PC-3 (cell line): ENCODE data around the gene SMYD3. TPM values are rescaled to one million over a fixed set of nuclear protein-coding genes. Genes with fewer than 3 reads are reported as not detected.

Source experiments
- ATAC-seq: fragments of 200-7000 bp; cut with Tn5 transposase; 2 replicates; pipeline ENCODE4 v1.9.1; 2020; ENCODE audit warnings: mild to moderate bottlenecking, moderate library complexity
- BruUV-seq: library from RNA; stranded (reverse); fragments of 400-500 nt; replicated peaks from 2 replicates; lab custom pipeline; 2021; lab: Mats Ljungman, UMichigan
- CTCF ChIA-PET: fragments of 300-600 bp; sonication (Branson Sonifier 250); formaldehyde crosslinking; loops from one replicate; lab custom pipeline; 2022; ENCODE audit warnings: antibody characterized with exemption; lab: Charles Lee
- POLR2A ChIA-PET: fragments of 300-600 bp; sonication (Branson Sonifier 250); formaldehyde crosslinking; loops from one replicate; lab custom pipeline; 2022; ENCODE audit warnings: antibody characterized with exemption; ENCODE audit not compliant: unreplicated experiment; lab: Charles Lee
- DNase-seq: peaks from one replicate; pipeline ENCODE4 v3.0.0-alpha.2; 2015
- H2AFZ ChIP-seq: fragments of 300-600 bp; sonication (generic); 2 replicates; pipeline ENCODE4 v1.6.0; 2016; ENCODE audit warnings: antibody characterized with exemption, low read length
- H3F3A ChIP-seq: fragments of 300-600 bp; sonication (generic); one replicate; pipeline ENCODE4 v1.6.0; 2017; ENCODE audit warnings: antibody characterized with exemption, low read length, control low read depth, mild to moderate bottlenecking; ENCODE audit not compliant: unreplicated experiment
- H3K27ac ChIP-seq: fragments of 300-600 bp; sonication (generic); 2 replicates; pipeline ENCODE4 v1.5.1; 2016; ENCODE audit warnings: mild to moderate bottlenecking, low read length
- H3K27me3 ChIP-seq: fragments of 300-600 bp; sonication (generic); 2 replicates; pipeline ENCODE4 v1.6.1; 2016; ENCODE audit warnings: low read length, mixed read lengths
- H3K36me3 ChIP-seq: fragments of 300-600 bp; sonication (generic); 2 replicates; pipeline ENCODE4 v1.6.1; 2016; ENCODE audit warnings: low read depth, mixed run types, low read length, mixed read lengths
- H3K4me1 ChIP-seq: fragments of 300-600 bp; sonication (generic); 2 replicates; pipeline ENCODE4 v1.5.1; 2016; ENCODE audit warnings: low read length; ENCODE audit not compliant: insufficient read depth
- H3K4me2 ChIP-seq: fragments of 300-600 bp; sonication (generic); 2 replicates; pipeline ENCODE4 v1.6.0; 2016; ENCODE audit warnings: low read length
- H3K4me3 ChIP-seq: fragments of 300-600 bp; sonication (generic); 2 replicates; pipeline ENCODE4 v1.5.1; 2016; ENCODE audit warnings: mild to moderate bottlenecking, low read length, mixed read lengths
- H3K79me2 ChIP-seq: fragments of 300-600 bp; sonication (generic); 2 replicates; pipeline ENCODE4 v1.6.1; 2017; ENCODE audit warnings: low read length, mixed read lengths
- H3K9ac ChIP-seq: fragments of 300-600 bp; sonication (generic); 2 replicates; pipeline ENCODE4 v1.6.0; 2016; ENCODE audit warnings: mild to moderate bottlenecking, low read length
- H3K9me2 ChIP-seq: fragments of 300-600 bp; sonication (generic); replicated peaks from 2 replicates; pipeline ENCODE4 v1.6.1; 2016; ENCODE audit warnings: mixed run types, low read length, mixed read lengths
- H3K9me3 ChIP-seq: fragments of 300-600 bp; sonication (generic); 2 replicates; pipeline ENCODE4 v1.6.1; 2016; ENCODE audit warnings: low read length, mixed read lengths
- H4K20me1 ChIP-seq: fragments of 300-600 bp; sonication (generic); 2 replicates; pipeline ENCODE4 v1.6.1; 2016; ENCODE audit warnings: low read length, mixed read lengths
- EZH2 ChIP-seq: fragments of 300-600 bp; sonication (generic); IDR thresholded peaks from one replicate; pipeline ENCODE4 v1.6.1; 2017; ENCODE audit warnings: antibody characterized with exemption, mild to moderate bottlenecking, low read length; ENCODE audit not compliant: unreplicated experiment
- EZH2phosphoT487 ChIP-seq: fragments of 300-600 bp; sonication (generic); IDR thresholded peaks from 2 replicates; pipeline ENCODE4 v1.6.1; 2018; ENCODE audit warnings: mild to moderate bottlenecking, antibody characterized with exemption, low read length, borderline replicate concordance
- intact Hi-C: fragments of 100-400 bp; cut with micrococcal nuclease; formaldehyde crosslinking; loops from 2 replicates; pipeline ENCODE4 v1.9.0; 2023
- total RNA-seq: library from RNA; depleted of rRNA; stranded (reverse); fragments of >200 nt; gene quantifications from 2 replicates; pipeline ENCODE4 v1.2.3, GENCODE V29; 2014
- TF ChIP-seq, protein P1 (sequence below): fragments of 300-600 bp; sonication (generic); conservative IDR thresholded peaks from 2 replicates; pipeline ENCODE4 v1.5.1; 2017; ENCODE audit warnings: antibody characterized with exemption, low read depth, mild to moderate bottlenecking, low read length

The SMYD3 gene
- total RNA-seq, 1 experiment from 2014 or later, result 33.0 TPM

DNA sequence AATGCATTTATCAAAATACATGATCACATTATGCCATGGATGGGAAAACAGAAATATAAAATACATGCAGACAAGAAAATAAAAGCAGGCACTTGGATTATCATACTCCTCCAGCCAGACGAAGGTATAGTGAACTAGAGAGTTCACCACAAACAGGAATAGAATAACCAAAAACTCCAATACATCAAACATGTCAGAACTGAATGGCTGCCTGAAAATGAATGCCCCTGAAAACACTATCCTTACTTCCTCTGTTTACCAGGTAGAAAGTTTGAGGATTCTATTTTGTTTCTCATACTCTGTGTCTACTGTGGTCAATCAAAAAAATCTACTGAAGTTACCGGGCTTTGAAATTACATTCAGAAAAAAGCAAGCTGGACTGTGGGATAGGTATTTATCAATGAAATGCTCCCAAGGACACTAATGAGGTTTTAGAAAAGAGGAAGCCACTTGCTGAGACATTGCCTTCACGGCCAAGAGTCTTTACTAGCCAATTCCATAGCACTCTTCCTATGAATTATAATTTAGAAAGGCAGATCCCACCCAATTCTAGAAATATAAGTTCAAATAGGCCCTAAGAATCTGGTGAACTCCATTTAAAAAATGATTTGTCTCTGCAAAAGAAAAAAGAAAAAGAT lies 197.7 kb downstream of the SMYD3 start:
- Histone ChIP-seq H3K4me2 (no peak overlapping the region), H2AFZ (no peak overlapping the region), H3K9me2 (no peaks in the 10 kb centered on the region), H3K9me3 (no peaks in the 10 kb centered on the region), H3K27me3 (no peaks in the 10 kb centered on the region), H3K4me3 (no peak overlapping the region), H3K36me3 (no peaks in the 10 kb centered on the region), H3K27ac (no peak overlapping the region), H3K9ac (no peak overlapping the region), H4K20me1 (no peaks in the 10 kb centered on the region), H3K79me2 (no peaks in the 10 kb centered on the region), H3F3A (no peaks in the 10 kb centered on the region), H3K4me1 (no peaks in the 10 kb centered on the region)
- ATAC-seq, result no peak
- TF ChIP-seq, protein P1, sequence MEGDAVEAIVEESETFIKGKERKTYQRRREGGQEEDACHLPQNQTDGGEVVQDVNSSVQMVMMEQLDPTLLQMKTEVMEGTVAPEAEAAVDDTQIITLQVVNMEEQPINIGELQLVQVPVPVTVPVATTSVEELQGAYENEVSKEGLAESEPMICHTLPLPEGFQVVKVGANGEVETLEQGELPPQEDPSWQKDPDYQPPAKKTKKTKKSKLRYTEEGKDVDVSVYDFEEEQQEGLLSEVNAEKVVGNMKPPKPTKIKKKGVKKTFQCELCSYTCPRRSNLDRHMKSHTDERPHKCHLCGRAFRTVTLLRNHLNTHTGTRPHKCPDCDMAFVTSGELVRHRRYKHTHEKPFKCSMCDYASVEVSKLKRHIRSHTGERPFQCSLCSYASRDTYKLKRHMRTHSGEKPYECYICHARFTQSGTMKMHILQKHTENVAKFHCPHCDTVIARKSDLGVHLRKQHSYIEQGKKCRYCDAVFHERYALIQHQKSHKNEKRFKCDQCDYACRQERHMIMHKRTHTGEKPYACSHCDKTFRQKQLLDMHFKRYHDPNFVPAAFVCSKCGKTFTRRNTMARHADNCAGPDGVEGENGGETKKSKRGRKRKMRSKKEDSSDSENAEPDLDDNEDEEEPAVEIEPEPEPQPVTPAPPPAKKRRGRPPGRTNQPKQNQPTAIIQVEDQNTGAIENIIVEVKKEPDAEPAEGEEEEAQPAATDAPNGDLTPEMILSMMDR, result no peak
- TF ChIP-seq EZH2phosphoT487, result no peak
- no peak for TF ChIP-seq EZH2
- no TSS peak for BruUV-seq
- intact Hi-C loops, result no loop called here
- ChIA-PET CTCF (no interaction called here), POLR2A (interaction anchor here (0.6 kb wide), 1 partner anchor 15 kb away, joined by 4 read pairs; no protein-coding TSS in a partner anchor)
- DNase-seq, result no peak

DNA sequence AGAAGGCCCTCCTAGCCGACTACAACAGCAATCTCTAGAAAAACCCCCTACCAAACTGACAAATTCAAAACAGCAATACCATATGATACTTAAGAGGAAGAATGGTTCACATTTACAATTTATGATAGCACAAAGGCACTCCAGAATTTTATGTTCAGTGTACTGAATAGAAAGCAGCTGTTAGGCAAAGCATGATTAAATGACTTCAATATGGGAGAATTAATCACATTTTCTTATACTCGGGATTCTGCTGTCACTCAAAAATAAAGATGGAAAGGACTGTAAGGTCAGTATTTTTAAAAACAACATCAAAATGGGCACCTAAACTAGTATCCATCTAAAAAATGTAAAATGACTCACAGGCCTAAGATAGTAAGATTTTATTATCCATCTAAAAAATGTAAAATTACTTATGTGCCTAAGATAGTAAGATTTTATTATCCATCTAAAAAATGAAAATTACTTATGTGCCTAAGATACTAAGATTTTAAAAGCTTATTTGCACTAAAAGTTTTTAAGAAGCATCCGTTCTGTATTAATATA lies 198.5 kb downstream of the SMYD3 start:
- Histone ChIP-seq H3K36me3 (no peaks in the 10 kb centered on the region), H3F3A (no peaks in the 10 kb centered on the region), H3K27ac (no peak overlapping the region), H3K9me3 (no peaks in the 10 kb centered on the region), H3K4me3 (no peak overlapping the region), H4K20me1 (no peaks in the 10 kb centered on the region), H2AFZ (no peak overlapping the region), H3K9ac (no peak overlapping the region), H3K9me2 (no peaks in the 10 kb centered on the region), H3K79me2 (no peaks in the 10 kb centered on the region), H3K4me1 (no peaks in the 10 kb centered on the region), H3K4me2 (no peak overlapping the region), H3K27me3 (no peaks in the 10 kb centered on the region)
- ChIA-PET POLR2A (no interaction called here), CTCF (no interaction called here)
- intact Hi-C loops, result no loop called here
- TF ChIP-seq EZH2 (no peak), EZH2phosphoT487 (no peak)
- TF ChIP-seq, protein P1, result no peak
- ATAC-seq (no peak), DNase-seq (no peak)
- no TSS peak for BruUV-seq

DNA sequence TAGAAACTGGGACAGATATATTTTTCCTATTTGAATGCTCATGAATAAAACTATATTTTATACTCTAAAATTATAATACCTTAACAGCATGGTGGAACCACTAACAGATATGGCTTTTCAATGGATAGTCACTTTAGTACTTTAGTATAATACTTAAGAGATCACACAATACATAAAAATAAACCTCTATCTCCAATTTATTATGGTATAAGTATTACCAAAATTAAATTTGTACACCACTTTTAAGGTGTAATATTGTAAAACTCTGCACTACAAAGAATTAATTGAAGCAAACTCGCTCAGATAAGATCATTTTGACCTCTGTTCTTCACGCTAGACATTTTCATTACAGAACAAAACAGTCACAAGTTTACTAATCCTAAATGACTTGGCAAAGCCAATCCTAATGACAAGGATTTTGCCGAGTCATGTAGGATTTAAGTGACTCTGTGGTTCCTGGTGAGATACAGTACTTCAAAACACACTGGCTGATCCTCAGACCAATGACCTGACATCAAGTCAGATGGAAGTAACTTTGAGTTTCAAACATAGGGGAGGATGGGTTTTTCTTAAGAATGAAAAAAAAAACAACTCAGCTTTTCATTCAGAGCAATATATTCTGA lies 200.6 kb downstream of the SMYD3 start:
- Histone ChIP-seq H3K27ac (no peak overlapping the region), H3K79me2 (no peaks in the 10 kb centered on the region), H3K9me3 (no peaks in the 10 kb centered on the region), H2AFZ (no peak overlapping the region), H3K9ac (no peak overlapping the region), H3K4me2 (no peak overlapping the region), H3K27me3 (no peaks in the 10 kb centered on the region), H3K36me3 (no peaks in the 10 kb centered on the region), H3K9me2 (no peaks in the 10 kb centered on the region), H4K20me1 (no peaks in the 10 kb centered on the region), H3F3A (no peaks in the 10 kb centered on the region), H3K4me3 (no peak overlapping the region), H3K4me1 (peaks cover 7% of the 10 kb centered on the region; the same call in 1 of the 2 replicates)
- no peak for DNase-seq
- no peak for ATAC-seq
- intact Hi-C loops, result no loop called here
- CTCF ChIA-PET, result no interaction called here
- BruUV-seq, result no TSS peak
- TF ChIP-seq, protein P1, result no peak
- TF ChIP-seq EZH2phosphoT487 (no peak), EZH2 (no peak)
- POLR2A ChIA-PET, result no interaction called here
